Activated CD4-positive, alpha-beta T cell treated with anti-CD3 and anti-CD28 coated beads, Interleukin-2, Interleukin-4, amounts not matched to agents 100 ng/mL and 50 ng/mL, durations not matched to agents 16 hours and 8 hours (primary cell): Measurements from ENCODE around the gene OAS3.
A peak's percentile ranks its signal among the peaks of the same experiment; 100 is the strongest.
"Not testable (repeated sequence)": the region's sequence is repeated elsewhere in the genome, so short reads cannot be mapped to it uniquely, and the experiment has no call there.

Experiments
- DNase-seq: peaks from one replicate; pipeline ENCODE4 v3.0.0-alpha.2; 2020; ENCODE audit warnings: low spot score

Gene OAS3

GRCh38 chr12:112986291-112986800 is 48.1 kb downstream of the OAS3 start:
- no peak for DNase-seq

GRCh38 chr12:112987561-112987960 is 49.3 kb downstream of the OAS3 start:
- no peak for DNase-seq

GRCh38 chr12:112988224-112988623 is 50.0 kb downstream of the OAS3 start:
- DNase-seq, result peak; percentile 51

- not testable (repeated sequence) for DNase-seq
These were observed 50.6 kb downstream of the OAS3 start for GRCh38 chr12:112988823-112989385.

- DNase-seq, result no peak
These were observed 51.5 kb downstream of the OAS3 start for GRCh38 chr12:112989806-112990205.

GRCh38 chr12:112992541-112993398 is 54.5 kb downstream of the OAS3 start:
- DNase-seq, result peak; percentile 64

GRCh38 chr12:112995008-112995407 is 56.7 kb downstream of the OAS3 start:
- DNase-seq, result no peak

- DNase-seq, result no peak
These were observed 58.2 kb downstream of the OAS3 start for GRCh38 chr12:112996501-112996900.

- no peak for DNase-seq
These were observed 59.2 kb downstream of the OAS3 start for GRCh38 chr12:112997506-112997905.

- DNase-seq, result no peak
These were observed 60.9 kb downstream of the OAS3 start for GRCh38 chr12:112998987-112999767.

GRCh38 chr12:113000433-113000832 is 62.2 kb downstream of the OAS3 start:
- DNase-seq, result no peak

GRCh38 chr12:113002155-113002554 is 63.9 kb downstream of the OAS3 start:
- no peak for DNase-seq

- DNase-seq, result no peak
These were observed 64.4 kb downstream of the OAS3 start for GRCh38 chr12:113002676-113003075.

- no peak for DNase-seq
These were observed 65.4 kb downstream of the OAS3 start for GRCh38 chr12:113003636-113004035.

GRCh38 chr12:113005762-113006161 is 67.5 kb downstream of the OAS3 start:
- DNase-seq, result no peak

GRCh38 chr12:113006206-113006605 is 67.9 kb downstream of the OAS3 start:
- DNase-seq, result no peak

GRCh38 chr12:113006641-113007040 is 68.4 kb downstream of the OAS3 start:
- no peak for DNase-seq

GRCh38 chr12:113007166-113007565 is 68.9 kb downstream of the OAS3 start:
- DNase-seq, result no peak

GRCh38 chr12:113010701-113011100 is 72.4 kb downstream of the OAS3 start:
- DNase-seq, result no peak

- no peak for DNase-seq
These were observed 76.3 kb downstream of the OAS3 start for GRCh38 chr12:113014565-113014964.

GRCh38 chr12:113016796-113017195 is 78.5 kb downstream of the OAS3 start:
- DNase-seq, result no peak

GRCh38 chr12:113019025-113019424 is 80.8 kb downstream of the OAS3 start:
- DNase-seq, result no peak

- no peak for DNase-seq
These were observed 83.2 kb downstream of the OAS3 start for GRCh38 chr12:113021500-113021899.
